Smooth muscle cell (in vitro differentiated cells): ENCODE results near the gene MRPL40. TPM values are rescaled to one million over a fixed set of nuclear protein-coding genes. Genes with fewer than 3 reads are reported as not detected.

Source experiments
- DNase-seq: peaks from one replicate; lab custom pipeline; 2025; ENCODE audit not compliant: unreplicated experiment; lab: John Stamatoyannopoulos, UW
- H2AFZ ChIP-seq: fragments of 200-600 bp; sonication (generic); 2 replicates; pipeline ENCODE4 v1.6.0; 2016; ENCODE audit warnings: antibody characterized with exemption, low read depth, mild to moderate bottlenecking
- H3F3A ChIP-seq: fragments of 200-600 bp; sonication (generic); 2 replicates; pipeline ENCODE4 v1.6.0; 2017; ENCODE audit warnings: antibody characterized with exemption, low read depth
- H3K27ac ChIP-seq: fragments of 200-600 bp; sonication (generic); 2 replicates; pipeline ENCODE4 v1.5.1; 2016; ENCODE audit warnings: low read depth, mild to moderate bottlenecking
- H3K27me3 ChIP-seq: fragments of 200-600 bp; sonication (generic); 2 replicates; pipeline ENCODE4 v1.6.1; 2016; ENCODE audit warnings: low read depth, mild to moderate bottlenecking
- H3K36me3 ChIP-seq: fragments of 200-600 bp; sonication (generic); 2 replicates; pipeline ENCODE4 v1.5.1; 2016; ENCODE audit warnings: low read depth
- H3K4me1 ChIP-seq: fragments of 200-600 bp; sonication (generic); 2 replicates; pipeline ENCODE4 v1.5.1; 2016; ENCODE audit warnings: low read depth
- H3K4me2 ChIP-seq: fragments of 200-600 bp; sonication (generic); 2 replicates; pipeline ENCODE4 v1.6.0; 2016; ENCODE audit warnings: mild to moderate bottlenecking
- H3K4me3 ChIP-seq: fragments of 200-600 bp; sonication (generic); 2 replicates; pipeline ENCODE4 v1.5.1; 2016; ENCODE audit warnings: mild to moderate bottlenecking
- H3K79me2 ChIP-seq: fragments of 200-600 bp; sonication (generic); 2 replicates; pipeline ENCODE4 v1.6.0; 2016; ENCODE audit warnings: low read depth, mild to moderate bottlenecking
- H3K9ac ChIP-seq: fragments of 200-600 bp; sonication (generic); 2 replicates; pipeline ENCODE4 v1.6.0; 2016; ENCODE audit warnings: low read depth
- H3K9me3 ChIP-seq: fragments of 200-600 bp; sonication (generic); replicated peaks from 2 replicates; pipeline ENCODE4 v1.5.1; 2016; ENCODE audit warnings: low read depth
- H4K20me1 ChIP-seq: fragments of 200-600 bp; sonication (generic); 2 replicates; pipeline ENCODE4 v1.6.0; 2016; ENCODE audit warnings: low read depth
- CTCF ChIP-seq: fragments of 200-600 bp; sonication (generic); IDR thresholded peaks from 2 replicates; pipeline ENCODE4 v1.5.1; 2017; ENCODE audit warnings: borderline replicate concordance, mild to moderate bottlenecking, antibody characterized with exemption; ENCODE audit not compliant: insufficient read depth, poor library complexity, severe bottlenecking
- WGBS: methylation state at CpG from one replicate; pipeline ENCODE4 v1.1.7; 2016; ENCODE audit warnings: low lambda C conversion rate; 5-methylcytosine and 5-hydroxymethylcytosine counted together
- polyA plus RNA-seq: library from polyadenylated mRNA; unstranded; fragments of >200 nt; fragmentation: Nextera tagmentation; extraction: Ambion mirVana; gene quantifications from 2 replicates; pipeline ENCODE4 v1.2.1, GENCODE V29; 2016
- total RNA-seq: library from RNA; depleted of rRNA; stranded (reverse); fragments of >200 nt; gene quantifications from 2 replicates; pipeline ENCODE4 v1.2.3, GENCODE V29; 2014

The MRPL40 gene
- total and polyA plus RNA-seq, 2 experiments from 2014 or later: 30.4 to 54.8 TPM

GRCh38 chr22:19429950-19430889 lies 2.1 kb upstream of the MRPL40 start:
- Histone ChIP-seq H3K36me3 (no peaks in the 10 kb centered on the region), H2AFZ (peak overlapping the region; percentile 46), H3K4me3 (peak overlapping the region; percentile 84), H3K79me2 (peaks cover 73% of the 10 kb centered on the region), H3K9ac (peak overlapping the region; percentile 88), H3F3A (peaks cover 4% of the 10 kb centered on the region), H4K20me1 (peaks cover 39% of the 10 kb centered on the region), H3K4me2 (peak overlapping the region; percentile 99), H3K9me3 (no peaks in the 10 kb centered on the region), H3K27ac (peak overlapping the region; percentile 67), H3K27me3 (no peaks in the 10 kb centered on the region), H3K4me1 (peaks cover 11% of the 10 kb centered on the region)
- WGBS: 38% methylated on average over 12 of the region's 12 CpGs
- no peak for TF ChIP-seq CTCF
- DNase-seq: no peak

- peaks cover 65% of the 10 kb centered on the region for H3K79me2 ChIP-seq
- DNase-seq: no peak
These were observed 1.3 kb upstream of the MRPL40 start for GRCh38 chr22:19430890-19431541.

GRCh38 chr22:19431649-19432132 lies 654 bp upstream of the MRPL40 start, which contains the start of gene HIRA:
Gene HIRA (minus strand): TSS chr22:19431733. CDS start chr22:19431476, 257 bp downstream.
- H2AFZ ChIP-seq: peak within 1 kb of the TSS; percentile 93
- no peak for TF ChIP-seq CTCF
- peaks cover 4% of the 10 kb centered on the region for H3F3A ChIP-seq
- peak; percentile 84 for DNase-seq
- no peaks in the 10 kb centered on the region for H3K36me3 ChIP-seq
- peaks cover 26% of the 10 kb centered on the region for H4K20me1 ChIP-seq
- H3K4me3 ChIP-seq: peak within 1 kb of the TSS; percentile 84
- H3K9me3 ChIP-seq: no peaks in the 10 kb centered on the region
- WGBS: under 1% methylated on average over 49 of the region's 66 CpGs
- peak within 1 kb of the TSS; percentile 92 for H3K27ac ChIP-seq
- H3K79me2 ChIP-seq: peaks cover 58% of the 10 kb centered on the region
- peak within 1 kb of the TSS; percentile 88 for H3K9ac ChIP-seq
- H3K4me2 ChIP-seq: peak within 1 kb of the TSS; percentile 99
- peaks cover 11% of the 10 kb centered on the region for H3K4me1 ChIP-seq
- H3K27me3 ChIP-seq: no peaks in the 10 kb centered on the region

More at GRCh38 chr22:19430890-19431541, 1.3 kb upstream of the MRPL40 start:
- Histone ChIP-seq H2AFZ (peak overlapping the region; percentile 46), H3K4me3 (peak overlapping the region; percentile 84), H3K36me3 (no peaks in the 10 kb centered on the region), H3K27me3 (no peaks in the 10 kb centered on the region), H3F3A (peaks cover 4% of the 10 kb centered on the region), H3K4me1 (peaks cover 11% of the 10 kb centered on the region), H3K9me3 (no peaks in the 10 kb centered on the region), H3K27ac (peak overlapping the region; percentile 67), H4K20me1 (peaks cover 32% of the 10 kb centered on the region), H3K4me2 (peak overlapping the region; percentile 99), H3K9ac (peak overlapping the region; percentile 88)
- under 1% methylated on average over 49 of the region's 53 CpGs for WGBS
- TF ChIP-seq CTCF: no peak
